Stimulated activated CD4-positive, alpha-beta T cell treated with anti-CD3 and anti-CD28 coated beads, Interleukin-4, amount 100 ng/mL, for 4 hours (primary cell): ENCODE data around the gene CEACAM3.
A peak's percentile ranks its signal among the peaks of the same experiment; 100 is the strongest.
"Not testable (repeated sequence)": the region's sequence is repeated elsewhere in the genome, so short reads cannot be mapped to it uniquely, and the experiment has no call there.

Source experiments
- DNase-seq, 2 experiments: peaks; one replicate each; pipeline ENCODE4 v3.0.0-alpha.2; 2020

The CEACAM3 gene

DNA sequence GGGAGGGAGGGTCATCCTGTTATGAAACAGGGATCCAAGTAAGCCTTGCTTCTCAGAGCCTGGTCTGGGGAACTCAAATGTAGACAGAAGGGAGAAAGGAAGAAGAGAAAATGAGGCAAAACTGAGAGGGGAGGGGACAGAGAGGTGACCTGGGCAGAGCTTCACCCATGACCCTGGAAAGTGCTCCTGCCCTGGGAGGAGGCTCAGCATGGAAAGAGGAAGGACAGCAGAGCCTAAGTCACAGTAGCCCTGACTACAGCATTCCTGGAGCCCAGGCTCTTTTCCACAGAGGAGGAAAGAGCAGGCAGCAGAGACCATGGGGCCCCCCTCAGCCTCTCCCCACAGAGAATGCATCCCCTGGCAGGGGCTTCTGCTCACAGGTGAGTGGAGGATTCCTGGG, at the start of gene CEACAM3:
Gene CEACAM3 (plus strand): TSS at position 226 of the 400 bp plus-strand sequence. CDS start 91 bp downstream, at position 317.
- no peak for DNase-seq

DNA sequence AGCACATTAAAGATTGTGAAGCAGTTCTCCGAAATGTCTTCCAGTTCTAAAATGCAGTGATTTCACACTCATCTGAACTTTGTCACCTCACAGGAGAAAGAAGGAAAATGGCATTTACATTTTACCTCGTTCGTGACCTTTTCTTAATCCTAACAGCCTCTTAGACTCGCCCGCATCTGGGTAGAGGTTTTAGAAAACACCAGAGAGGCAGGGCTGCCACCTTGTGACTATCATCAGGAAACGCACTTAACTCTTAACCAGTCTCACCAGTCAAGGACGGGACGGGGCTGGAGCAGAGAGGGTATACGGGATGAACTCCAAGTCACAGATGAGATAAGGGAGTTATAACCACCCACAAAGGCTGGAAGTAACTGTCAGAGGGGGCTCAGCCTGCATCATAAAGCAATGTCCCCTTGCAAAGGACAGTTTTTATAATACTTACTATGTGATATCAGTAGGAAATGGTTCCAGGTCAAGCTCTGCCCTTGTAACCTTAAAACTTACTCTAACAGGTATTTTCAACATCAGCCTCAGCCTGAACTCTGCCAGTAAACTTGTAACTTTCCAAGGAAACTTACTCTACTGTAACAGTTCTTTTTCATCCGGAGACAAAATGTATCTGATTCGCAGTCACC, 49.7 kb upstream of the CEACAM3 start:
- peak; percentile 35 to 37 for DNase-seq

DNA sequence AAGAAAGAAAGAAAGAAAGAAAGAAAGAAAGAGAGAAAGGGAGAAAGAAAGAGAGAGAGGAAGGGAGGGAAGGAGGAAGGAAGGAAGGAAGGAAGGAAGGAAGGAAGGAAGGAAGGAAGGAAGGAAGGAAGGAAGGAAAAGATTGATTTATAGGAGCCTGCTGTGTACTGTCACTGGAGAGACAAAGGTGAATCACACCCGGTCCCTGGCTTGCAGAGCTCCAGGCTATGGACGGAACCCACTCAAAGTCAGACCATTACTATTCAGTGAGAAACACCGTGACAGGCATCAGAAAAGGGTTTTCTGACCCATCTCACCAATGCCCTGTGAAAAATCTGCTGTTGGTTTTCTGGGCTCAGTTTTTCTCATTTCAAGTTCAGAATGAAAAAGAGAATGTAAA, 48.4 kb upstream of the CEACAM3 start:
- no peak for DNase-seq

DNA sequence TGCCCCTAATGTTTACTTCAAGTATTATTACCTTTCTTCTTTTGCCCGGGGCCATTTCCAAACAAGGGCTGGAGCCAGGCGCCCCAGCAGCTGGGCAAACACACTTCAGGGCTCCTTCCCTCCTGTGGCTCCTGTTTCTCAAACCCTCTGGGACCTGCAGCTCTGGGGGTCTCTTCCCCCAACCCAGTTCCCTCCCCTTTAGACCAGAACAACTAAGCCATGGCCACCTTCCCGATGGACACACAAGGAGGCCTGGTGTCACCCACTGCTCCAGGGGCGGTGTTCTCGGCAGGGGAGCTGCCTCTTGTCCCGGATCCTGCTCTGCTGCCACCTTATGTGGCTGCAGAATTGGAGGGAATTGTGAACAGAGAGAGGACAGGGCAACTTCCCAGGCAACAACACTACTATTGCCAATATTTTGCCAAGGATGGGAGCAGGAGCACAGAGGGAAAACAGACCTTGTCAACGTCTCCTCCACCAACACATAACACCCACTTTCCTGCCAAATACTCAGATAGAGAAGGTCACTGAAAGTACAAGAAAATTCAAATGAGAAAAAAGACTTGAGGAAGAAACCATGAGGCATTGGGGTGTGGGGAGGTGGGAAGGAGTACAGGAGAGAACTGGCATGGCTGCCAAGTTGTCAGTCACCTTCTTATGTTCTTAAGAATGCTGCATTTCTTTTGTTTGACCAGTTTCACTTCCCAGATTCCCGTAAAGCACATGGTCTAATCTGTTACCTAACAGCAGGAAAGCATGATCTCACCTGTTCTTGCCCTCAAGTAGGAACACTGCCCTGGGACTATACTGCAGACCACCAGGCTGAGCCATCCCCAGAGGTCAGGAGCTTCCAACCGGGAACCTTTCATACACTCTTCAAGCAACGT, 45.9 kb upstream of the CEACAM3 start:
- not testable (repeated sequence) for DNase-seq

DNA sequence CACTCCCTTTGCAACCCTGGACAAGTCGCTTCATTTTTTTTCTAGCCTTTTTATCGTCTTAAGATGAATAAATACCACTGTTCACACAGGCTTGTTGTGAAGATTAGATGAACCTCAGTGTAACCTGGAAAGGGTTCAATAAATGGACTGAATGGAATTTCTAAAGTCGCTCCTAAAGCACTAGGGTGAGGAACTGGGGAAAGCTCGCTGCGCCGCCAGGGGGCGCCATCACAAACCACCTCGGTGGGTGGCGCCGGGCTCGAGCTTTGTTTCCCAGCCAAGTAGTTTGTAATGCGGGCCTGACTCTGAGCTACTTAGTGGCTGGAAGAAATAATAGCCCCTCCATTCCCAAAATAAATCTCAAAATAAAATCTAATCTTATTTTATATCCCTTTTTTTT, 43.2 kb upstream of the CEACAM3 start:
- peak; percentile 62 to 80 for DNase-seq

DNA sequence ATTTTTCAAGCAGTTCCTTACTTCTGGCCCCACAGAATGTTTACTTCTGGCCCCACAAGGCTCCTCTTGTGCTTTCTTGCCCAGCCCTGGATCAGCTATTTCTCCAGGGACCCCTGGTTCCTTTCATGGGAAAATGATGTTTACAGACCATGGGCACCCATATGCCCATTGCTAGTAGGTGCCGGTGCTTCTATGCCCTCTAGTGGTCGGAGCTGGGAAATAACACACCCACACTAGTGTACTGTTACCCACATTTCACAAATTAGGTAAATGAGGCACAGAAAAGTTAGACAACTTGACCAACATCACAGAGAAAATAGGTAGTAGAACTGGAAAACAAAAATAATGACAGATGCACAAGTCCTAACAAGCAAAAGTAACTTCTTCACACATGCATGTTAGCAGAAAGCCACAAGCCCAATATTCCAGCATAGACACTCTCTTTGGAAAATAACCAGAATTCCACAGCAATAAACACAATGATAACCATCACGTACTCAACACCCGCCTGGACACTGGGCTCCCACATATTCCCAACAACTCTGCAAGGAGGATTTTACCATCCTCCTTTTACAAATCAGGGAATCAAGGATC, 42.4 kb upstream of the CEACAM3 start:
- DNase-seq, result peak; percentile 60 to 63

DNA sequence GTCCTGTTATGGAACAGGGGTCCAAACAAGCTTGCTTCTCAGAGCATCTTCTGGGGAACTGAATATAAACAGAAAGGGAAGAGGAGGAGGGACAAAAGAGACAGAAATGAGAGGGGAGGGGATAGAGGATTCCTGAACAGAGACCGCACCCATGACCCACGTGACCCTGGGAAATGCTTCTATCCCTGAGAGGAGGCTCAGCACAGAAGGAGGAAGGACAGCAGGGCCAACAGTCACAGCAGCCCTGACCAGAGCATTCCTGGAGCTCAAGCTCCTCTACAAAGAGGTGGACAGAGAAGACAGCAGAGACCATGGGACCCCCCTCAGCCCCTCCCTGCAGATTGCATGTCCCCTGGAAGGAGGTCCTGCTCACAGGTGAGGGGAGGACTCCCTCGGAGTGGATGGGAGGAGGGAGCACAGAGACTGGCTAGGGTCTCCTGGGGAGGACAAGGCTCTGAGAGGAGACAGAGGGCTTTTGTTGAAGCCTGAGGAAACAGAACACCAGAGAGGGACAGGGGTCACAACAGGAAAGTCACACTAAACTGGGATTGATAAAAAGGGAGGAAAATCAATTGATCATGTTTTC, 41.0 kb upstream of the CEACAM3 start, which contains the start of gene CEACAM6:
Gene CEACAM6 (plus strand): TSS at position 203 of the 586 bp plus-strand sequence. CDS start 109 bp downstream, at position 312.
- DNase-seq, result no peak

DNA sequence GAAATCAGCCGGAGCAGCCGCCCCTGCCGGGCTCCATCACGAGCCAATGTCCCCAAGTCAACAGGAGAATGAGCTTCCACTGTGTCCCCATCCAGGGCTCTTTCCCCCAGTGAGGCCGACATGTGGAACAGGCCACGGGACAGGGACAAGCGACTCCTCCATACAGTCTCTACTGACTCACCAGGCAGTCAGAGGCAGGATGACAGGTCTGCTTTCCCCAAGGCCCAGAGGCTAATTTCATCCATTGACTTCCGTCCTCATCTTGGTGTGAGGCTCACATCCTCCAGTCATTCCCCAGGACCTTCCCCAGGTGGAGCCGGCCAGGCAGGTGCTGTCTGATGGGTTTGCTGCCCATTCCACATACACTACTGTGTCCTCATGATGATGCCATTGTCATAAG, 37.5 kb upstream of the CEACAM3 start:
- no peak for DNase-seq

DNA sequence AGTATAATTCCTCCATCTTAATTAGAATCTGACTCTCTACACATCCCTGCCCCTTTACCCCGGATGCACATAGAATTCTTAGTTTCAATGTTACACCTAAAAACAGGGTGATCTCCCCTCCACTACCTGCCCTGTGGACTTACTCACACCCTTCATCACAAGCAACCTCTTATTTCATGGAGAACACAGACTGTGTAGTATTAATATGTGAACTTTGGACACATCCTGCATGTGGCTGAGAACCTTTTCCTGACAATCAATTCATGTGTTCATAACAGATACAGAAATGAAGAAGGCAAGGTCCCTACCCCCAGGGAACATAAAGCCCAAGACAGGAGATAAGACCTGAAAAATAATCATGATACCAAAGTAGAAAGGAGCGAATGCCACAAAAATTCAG, 29.3 kb upstream of the CEACAM3 start:
- no peak for DNase-seq

DNA sequence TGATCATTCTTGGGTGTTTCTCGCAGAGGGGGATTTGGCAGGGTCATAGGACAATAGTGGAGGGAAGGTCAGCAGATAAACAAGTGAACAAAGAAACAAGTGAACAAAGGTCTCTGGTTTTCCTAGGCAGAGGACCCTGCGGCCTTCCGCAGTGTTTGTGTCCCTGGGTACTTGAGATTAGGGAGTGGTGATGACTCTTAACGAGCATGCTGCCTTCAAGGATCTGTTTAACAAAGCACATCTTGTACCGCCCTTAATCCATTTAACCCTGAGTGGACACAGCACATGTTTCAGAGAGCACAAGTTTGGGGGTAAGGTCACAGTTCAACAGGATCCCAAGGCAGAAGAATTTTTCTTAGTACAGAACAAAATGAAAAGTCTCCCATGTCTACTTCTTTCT, 28.3 kb upstream of the CEACAM3 start:
- DNase-seq, result not testable (repeated sequence)

DNA sequence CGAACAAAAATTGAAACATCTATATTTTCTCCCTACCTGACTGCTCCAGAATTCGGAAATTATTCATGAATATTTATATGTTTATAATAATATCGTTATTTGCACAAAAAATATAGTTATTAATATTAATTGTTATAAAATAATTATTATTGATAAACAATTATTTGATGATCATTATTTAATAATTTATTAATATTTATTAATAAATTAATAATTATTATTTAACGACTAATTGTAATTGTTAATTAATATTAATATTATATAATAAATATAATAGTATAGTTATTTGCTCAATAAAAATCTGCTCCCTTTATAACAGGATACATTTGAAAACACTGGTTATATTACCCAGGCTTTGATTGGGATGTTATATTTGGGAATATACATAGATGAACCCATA, 26.8 kb upstream of the CEACAM3 start:
- DNase-seq, result no peak

DNA sequence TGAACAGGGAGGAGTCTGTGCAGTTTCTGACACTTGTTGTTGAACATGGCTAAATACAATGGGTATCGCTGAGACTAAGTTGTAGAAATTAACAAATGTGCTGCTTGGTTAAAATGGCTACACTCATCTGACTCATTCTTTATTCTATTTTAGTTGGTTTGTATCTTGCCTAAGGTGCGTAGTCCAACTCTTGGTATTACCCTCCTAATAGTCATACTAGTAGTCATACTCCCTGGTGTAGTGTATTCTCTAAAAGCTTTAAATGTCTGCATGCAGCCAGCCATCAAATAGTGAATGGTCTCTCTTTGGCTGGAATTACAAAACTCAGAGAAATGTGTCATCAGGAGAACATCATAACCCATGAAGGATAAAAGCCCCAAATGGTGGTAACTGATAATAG, 25.0 kb upstream of the CEACAM3 start:
- no peak for DNase-seq

DNA sequence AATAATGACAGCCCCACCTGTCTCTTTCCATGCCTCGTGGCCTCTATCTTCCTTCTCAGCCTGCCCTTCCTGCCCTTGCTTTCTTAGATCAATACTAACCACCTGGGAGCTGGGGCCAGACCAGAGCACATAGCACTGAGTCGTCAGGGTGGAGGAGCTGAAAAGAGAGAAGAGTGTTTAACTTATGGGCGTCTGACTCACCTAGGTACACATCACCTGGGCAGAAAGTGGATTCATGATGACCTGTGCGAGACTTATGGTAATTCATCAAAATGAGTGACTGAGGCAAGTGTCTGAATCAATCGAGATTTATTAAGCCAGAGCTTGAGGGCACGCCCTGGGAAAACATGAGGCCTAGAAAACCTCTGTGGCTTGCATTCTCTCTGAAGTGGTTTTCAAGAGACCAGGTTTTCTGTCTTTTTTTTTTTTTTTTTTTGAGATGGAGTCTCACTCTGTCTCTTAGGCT, 21.8 kb upstream of the CEACAM3 start:
- peak; percentile 9 to 64 for DNase-seq

DNA sequence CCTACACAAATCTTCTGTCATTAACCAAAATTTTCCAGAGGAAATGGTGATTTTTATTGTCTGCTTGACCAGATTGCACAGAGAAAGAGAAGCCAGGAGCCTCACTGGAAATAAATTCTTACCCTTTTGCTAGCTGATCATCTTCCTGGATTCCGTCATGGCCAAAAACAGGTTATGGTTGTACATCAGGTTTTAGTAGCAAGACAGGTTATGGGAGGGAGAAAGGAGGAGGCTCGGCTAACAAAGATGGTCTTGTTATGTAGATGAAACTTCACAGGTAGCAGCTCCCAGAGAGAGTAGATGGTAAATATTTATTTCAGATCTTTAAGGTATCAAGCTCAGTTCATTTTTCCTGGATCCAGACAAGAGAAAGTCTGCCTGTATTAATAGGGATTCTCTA, 19.7 kb upstream of the CEACAM3 start:
- no peak for DNase-seq

DNA sequence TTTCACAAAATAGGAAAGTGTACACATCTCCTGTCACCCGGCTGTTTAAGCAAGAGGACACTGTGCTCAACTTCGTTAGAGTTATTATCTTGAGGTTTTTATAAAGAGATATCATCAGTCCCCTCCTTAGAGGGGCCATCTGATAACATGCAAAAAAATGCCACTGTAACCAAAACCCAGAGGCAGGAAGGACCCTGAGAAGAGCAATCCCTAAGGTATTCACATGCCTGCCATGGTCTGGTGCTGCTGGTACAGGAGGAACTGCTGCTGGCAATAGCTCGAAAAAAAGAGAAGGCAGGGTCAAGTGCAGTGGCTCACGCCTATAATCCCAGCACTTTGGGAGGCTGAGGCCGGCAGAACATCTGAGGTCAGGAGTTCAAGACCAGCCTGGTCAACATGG, 12.8 kb upstream of the CEACAM3 start:
- DNase-seq, result no peak

DNA sequence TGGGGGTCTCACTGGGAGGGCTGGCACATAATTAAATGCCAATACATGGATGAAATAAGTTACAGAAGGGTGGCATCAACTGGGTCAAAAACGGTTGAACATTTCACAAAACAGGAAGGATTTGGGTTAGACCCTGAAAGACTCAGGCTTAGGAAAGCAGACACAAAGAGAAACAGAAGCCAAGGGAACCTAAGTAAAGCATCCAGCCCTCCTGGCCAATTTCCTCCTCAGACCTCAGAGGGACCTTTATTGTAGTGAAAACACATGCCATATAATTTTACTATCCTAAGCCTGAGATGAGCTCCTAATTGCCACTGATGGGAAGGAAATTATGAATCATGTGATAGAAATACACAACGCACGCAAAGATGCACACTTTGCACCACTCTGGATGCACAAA, 12.1 kb upstream of the CEACAM3 start:
- DNase-seq, result no peak

DNA sequence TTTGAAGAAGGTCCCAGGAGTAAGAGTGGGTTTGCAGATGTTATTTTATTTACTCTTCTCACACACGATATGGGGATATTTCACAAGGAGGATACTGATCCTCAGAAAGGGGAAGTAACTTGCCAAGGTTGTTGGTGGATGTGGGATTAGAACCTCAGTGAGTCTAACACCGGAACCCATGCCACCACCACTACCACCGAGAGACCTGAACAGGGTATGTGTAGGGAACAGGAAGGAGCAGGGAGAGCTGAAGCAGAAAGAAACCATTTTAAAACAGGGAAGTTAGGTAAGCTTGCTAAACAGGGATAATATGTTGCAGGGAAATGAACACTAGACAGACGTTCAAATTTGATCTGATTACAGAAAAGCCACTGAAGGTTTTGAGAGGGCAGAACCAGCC, 11.6 kb upstream of the CEACAM3 start:
- no peak for DNase-seq

DNA sequence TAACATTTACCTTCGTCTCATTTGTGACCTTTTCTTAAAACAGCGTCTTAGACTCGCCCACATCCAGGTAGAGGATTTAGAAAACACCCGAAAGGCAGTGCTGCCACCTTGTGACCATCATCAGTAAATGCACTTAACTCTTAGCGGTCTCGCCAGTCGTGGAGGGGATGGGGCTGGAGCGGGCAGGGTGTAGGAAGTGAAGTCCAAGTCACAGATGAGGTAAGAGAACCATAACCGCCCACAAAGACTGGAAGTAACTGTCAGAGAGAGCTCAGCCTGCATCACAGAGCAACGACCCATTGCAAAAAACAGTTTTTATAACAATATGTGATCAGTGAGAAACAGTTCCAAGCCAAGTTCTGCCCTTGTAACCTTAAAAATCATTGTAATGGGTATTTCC, 10.7 kb upstream of the CEACAM3 start:
- peak; percentile 56 to 69 for DNase-seq

DNA sequence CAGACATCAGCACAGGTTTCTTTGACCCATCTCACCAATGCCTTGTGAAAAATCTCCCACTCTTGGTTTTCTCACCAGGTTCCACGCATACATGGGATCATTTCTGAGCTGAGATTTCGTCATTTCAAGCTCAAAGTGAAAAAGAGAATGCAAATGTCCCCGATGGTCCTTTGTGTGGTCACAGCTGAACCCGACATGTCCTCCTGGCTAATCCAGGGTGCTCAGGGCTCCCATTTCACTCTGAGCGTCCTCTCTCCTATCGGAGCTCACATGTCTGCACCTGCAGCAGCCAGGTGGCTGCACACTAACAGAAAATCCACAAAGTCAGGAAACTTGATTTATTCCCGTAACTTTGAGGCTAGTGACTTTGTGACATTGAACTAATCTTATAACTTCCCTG, 9.3 kb upstream of the CEACAM3 start:
- DNase-seq, result no peak

DNA sequence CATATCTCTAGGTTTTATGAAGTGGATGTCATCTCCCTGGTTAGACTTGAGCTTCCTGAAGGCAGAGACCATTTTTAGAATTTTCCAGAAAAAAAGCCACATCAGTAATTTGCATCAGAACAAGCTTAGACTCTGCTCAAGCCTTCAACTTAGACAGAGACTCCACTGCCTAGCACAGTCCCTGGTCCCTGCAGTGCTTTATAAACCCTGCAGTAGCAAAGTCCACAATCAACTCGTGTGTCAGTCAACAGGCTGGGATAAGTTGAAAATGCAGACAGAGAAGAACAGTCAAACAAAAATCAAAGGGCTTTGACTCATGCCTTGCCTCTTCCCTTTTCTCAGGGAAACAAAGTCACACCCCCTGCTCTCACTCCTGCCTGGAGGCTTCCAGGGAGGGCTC, 7.9 kb upstream of the CEACAM3 start:
- DNase-seq, result not testable (repeated sequence)

DNA sequence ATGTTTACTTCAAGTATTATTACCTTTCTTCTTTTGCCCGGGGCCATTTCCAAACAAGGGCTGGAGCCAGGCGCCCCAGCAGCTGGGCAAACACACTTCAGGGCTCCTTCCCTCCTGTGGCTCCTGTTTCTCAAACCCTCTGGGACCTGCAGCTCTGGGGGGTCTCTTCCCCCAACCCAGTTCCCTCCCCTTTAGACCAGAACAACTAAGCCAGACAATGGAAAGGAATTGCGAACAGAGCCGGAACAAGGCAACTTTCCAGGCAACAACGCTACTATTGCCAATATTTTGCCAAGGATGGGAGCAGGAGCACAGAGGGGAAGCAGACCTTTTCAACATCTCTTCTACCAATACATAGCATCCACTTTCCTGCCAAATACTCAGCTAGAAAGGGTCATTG, 7.3 kb upstream of the CEACAM3 start:
- DNase-seq, result not testable (repeated sequence)

DNA sequence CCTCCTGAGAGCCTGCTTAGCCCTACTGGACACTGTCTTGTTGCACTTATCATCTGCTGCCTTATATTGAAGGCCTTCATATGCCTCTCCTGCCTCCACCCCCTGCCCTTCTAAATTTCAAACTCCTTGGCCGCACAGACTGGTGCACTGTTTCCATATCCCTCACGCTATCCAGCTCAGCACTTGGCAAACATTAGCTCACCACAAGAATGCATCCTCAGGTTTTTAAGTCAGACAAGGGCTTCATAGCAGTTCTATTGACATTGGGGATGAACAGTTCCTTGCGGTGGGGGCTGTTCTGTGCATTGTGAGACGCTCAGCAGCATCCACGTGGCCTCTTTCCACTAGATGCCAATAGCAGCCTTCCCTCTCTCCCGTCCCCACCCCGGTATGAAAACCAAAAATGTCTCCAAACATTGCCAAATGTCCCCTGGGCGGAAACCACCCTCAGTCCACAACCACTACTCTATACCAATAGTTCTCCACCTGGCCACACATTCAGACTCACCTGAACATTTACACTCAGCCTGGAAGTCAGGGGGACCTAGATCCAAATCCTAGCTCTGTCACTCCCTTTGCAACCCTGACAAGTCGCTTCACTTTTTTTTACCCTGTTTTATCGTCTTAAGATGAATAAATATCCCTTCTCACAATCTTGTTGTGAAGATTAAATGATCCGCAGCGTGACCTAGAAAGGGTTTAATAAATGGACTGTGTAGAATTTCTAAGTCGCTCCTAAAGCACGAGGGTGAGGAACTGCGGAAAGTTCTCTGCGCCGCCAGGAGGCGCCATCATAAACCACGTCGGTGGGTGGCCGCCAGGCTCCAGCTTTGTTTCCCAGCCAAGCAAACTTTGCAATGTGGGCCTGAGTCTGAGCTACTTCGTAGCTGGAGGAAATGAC, 3.6 kb upstream of the CEACAM3 start:
- peak; percentile 28 to 52 for DNase-seq
